ENCODE data around the gene RCN2.

The RCN2 gene

DNA sequence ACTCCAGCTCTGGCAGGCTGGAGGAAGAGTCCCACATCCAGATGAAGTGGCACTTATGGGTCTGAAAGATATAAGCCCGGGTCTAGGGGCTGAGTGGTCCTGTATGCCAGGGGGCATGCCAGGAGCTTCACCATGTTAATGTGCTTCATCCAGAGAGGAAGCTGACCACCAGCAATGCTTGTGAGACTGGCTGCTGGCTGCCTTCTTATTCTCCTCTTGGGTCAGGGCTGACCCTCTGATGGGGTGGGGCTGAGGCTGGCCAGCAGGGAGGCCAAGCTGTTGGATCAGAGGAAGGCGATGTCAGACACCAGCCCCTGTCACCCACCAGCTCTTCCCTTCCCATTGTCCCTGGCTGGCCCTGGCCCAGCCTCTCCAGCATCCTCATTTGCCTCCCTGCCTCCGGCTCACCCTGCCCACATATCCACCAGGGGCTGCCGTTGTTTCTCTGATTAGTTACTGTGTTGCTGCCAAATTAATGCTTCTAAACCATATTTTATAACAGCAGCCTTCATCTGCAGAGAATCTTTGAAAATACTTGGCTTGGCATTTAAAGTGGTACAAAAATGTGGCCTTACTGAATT lies 43.0 kb downstream of the RCN2 start:
- DNase-seq: no peak

DNA sequence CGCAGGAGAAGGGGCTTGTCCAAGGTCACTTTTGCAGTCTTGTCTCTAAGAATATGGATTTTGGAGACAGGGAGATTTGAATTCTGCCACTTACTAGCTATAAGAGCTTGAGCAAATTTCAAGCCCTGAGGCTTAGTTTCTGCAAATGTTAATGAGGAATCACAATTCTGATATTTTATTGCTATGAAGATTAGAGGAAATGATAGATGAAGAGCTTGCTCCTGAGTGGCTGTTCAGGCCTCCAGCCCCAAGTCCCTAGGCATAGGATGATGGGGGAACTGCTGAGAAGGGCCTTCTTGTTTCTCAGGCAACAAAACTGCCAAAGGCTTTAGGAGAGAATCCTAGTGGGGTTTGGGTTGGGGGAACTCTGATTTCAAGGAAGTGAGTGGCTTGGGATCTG lies 44.6 kb downstream of the RCN2 start:
- no peak for DNase-seq

DNA sequence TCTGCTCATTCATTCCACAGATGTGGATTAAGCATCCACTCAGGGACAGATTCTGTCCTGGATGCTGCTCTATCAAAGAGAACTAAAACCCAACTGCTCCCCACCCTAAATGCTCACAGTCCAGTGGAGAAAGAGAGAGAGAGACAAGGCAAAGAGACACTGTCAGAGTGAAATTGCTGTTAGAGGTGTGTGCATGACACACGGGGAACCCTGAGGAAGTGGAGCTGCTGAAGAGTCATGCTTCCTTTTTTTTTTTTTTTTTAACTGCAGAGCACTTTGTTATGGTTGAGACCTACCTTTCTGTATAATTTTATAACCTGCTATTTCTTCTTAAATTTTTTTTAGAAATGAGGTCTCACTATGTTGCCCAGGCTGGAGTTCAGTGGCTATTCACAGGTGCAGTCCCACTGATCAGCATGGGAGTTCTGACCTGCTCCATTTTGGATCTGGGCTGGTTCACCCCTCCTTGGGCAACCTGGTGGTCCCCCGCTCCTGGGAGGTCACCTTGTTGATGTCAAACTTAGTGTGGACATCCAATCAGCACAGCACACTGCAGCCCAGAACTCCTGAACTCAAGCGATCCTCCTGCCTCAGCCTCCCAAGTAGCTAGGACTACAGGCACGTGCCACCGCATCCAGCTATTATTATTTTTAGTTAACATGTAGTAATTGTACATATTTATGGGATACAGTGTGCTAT lies 45.2 kb downstream of the RCN2 start:
- no peak for DNase-seq

DNA sequence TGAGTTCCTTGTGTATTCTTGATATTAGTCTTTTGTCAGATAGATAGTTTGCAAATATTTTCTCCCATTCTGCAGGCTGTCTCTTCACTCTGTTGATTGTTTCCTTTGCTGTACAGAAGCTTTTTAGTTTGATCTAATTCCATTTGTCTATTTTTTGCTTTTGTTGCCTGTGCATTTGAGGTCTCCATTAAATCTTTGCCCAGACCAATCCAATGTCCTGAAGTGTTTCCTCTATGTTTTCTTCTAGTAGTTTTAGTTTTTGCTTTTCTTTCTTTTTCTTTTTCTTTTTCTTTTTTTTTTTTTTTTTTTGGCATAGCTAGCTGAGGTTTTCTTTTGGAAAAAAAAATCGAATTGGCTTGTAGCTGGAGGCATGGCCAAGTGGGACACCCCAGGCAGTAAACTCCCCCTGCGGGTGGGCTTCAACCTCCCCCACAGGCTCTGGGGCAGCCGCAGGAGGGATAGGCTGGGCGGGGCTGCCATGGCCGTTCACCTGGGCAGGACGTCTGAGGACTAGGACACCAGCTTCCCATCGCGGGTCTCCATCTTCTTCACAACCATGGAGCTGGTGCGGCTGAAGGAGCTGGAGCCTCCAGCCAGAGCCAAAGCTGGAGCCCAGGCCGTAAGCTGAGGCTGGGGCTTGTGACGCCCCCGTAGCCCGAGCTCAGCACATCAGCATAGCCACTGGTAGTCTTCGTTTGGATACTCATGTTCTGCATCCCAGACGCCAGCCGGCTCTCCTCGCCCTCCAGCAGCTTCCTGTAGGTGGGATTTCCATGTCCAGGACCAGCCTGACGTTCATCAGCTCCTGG lies 47.2 kb downstream of the RCN2 start:
- no peak for DNase-seq

DNA sequence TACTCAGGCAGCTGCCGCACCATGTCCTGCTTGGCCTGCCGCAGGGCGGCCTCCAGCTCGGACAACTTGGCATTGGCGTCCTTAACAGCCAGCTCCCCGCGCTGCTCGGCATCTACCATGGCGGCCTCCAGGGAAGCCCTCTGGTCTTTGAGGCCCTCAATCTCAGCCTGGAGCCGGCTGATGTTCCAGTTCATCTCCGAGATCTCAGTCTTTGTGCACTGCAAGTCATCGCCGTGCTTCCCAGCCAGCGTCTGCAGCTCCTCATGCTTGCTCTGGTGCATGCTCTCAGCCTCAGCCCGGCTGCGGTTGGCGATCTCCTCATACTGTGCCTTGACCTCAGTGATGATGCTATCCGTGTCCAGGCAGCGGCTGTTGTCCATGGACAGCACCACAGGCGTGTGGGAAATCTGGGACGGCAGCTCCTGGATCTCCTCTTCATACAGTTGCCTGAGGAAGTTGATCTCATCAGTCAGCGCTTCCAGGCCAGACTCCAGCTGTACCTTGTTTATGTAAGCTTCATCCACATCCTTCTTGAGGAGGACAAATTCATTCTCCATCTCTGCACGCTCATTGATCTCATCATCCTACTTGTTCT lies 47.9 kb downstream of the RCN2 start:
- no peak for DNase-seq

DNA sequence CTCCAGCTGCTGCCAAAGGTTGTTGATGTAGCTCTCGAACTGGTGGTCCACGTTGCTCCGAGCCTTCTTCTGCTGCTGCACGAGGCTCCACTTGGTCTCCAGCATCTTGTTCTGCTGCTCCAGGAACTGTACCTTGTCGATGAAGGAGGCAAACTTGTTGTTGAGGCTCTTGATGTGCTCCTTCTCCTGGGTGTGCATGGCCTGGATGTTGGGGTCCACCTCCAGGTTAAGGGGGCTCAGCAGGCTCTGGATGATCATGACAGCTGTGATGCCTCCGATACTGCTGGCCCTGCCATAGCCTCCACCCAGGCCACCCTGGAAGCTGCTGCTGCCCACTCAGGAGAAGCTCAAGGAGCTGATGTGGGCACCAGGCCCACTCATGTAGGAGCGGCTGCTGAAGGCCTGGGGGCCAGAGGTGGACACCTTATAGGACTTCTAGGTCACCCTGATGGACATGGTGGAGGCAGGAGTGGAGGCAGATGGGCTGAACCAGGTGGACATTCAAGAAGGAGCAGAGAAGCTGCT lies 48.5 kb downstream of the RCN2 start:
- no peak for DNase-seq

DNA sequence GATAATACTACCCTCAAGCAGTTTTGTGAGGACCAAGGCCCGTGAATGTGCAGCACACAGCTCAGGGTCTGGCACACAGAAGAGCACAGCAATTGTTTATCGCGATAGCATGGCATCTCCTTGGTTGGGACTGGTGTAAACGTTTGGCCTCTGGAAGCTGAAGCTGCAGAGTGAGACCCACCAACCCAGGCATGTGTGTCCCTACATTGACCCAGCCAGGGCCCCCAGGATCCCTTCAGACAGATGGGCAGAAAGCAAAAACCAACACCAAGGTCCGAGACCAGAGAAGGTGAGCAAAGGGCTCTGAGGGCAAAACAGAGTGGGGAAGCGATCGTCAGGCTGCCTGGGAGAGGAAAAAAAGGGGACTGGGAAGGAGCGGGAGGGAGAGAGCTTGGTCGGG lies 50.8 kb downstream of the RCN2 start:
- DNase-seq: no peak

DNA sequence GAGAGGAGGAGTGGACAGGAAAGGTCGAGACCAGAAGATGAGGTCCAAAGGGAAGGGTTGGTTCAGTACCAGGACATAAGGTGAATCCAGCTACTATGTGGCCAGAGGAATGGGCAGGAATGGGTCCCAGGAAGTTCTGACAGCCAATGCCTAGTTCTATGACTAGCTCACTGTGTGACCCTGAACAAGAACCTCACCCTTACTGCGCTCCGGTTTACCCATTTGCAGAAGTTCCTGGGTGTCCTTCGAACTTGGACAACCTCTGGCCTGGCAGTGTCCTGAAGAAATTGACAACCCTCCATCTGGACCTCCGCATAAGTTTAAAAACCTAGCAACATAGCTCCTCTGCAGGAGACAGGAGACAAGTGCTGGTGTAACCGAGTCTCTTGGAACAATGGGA lies 51.2 kb downstream of the RCN2 start:
- DNase-seq: no peak

DNA sequence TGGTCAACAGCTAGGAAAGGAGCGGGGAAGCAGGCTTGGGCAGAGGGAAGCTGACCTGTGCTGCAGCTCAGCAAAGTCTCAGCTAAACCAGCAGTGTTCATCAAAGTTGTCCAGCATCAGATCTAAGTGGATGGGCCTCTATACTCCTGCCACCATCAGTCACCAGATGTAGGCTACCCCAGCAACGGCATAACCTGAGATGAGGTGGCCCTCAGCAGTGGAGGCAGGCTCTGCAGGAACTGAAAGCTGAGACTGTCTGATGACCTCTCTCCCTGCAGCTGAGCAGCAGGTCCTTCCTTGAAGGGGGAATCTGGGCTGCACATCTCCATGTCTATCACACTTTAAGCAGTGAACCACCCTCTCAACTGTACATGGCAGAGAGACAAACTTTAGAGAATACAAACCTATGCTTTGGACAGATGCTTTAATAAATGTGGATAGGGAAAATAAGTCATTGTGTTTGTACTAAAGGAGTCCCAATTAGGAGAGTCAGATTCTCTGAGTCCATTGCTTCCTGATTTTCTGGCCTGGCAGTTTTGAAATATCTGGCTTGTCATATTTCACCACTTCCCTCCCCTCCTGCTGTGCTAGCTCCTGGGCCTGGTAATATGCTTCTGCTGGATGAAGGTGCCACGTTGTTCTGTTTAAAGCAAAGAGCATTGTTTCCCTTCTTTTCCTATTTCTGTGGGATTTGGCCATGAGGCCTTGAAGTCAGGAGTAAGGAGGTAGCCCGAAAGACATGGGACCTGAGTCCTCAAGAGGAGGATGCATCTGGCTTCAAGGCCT lies 52.2 kb downstream of the RCN2 start:
- DNase-seq: no peak

DNA sequence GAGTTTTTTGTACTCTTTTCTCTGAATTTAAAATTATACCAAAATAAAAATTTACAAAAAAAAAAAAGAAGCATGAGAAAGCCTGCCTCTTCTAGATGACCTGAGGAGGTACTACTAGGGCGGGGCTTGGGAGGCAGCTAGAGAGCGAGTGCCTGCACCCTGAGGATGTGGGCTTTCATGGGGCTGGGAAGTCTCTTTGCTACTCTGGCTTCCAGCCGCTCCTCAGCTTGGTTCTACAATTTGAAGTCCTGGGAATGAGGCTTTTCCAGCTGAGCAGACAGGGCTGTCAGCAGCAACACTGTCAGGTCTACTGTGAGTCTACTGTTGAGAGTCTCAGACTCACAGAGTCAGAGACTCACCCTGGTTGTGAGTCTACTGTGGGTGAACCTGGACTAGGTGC lies 55.2 kb downstream of the RCN2 start:
- DNase-seq: no peak

DNA sequence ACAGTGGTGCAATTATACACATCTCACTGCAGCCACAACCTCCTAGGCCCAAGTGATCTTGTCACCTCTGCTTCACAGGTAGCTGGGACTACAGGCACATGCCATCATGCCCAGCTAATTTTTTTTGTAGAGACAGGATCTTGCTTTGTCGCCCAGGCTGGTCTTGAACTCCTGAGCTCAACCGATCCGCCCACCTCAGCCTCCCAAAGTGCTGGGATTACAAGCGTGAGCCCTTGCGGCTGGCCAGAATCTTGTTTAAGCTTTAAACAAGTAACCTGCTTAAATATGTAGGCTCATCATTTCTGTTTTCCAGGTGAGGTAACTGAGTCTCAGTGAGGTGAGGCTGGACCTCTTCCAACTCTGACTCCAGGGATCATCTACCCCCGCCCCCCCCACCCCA lies 55.7 kb downstream of the RCN2 start:
- DNase-seq: no peak

DNA sequence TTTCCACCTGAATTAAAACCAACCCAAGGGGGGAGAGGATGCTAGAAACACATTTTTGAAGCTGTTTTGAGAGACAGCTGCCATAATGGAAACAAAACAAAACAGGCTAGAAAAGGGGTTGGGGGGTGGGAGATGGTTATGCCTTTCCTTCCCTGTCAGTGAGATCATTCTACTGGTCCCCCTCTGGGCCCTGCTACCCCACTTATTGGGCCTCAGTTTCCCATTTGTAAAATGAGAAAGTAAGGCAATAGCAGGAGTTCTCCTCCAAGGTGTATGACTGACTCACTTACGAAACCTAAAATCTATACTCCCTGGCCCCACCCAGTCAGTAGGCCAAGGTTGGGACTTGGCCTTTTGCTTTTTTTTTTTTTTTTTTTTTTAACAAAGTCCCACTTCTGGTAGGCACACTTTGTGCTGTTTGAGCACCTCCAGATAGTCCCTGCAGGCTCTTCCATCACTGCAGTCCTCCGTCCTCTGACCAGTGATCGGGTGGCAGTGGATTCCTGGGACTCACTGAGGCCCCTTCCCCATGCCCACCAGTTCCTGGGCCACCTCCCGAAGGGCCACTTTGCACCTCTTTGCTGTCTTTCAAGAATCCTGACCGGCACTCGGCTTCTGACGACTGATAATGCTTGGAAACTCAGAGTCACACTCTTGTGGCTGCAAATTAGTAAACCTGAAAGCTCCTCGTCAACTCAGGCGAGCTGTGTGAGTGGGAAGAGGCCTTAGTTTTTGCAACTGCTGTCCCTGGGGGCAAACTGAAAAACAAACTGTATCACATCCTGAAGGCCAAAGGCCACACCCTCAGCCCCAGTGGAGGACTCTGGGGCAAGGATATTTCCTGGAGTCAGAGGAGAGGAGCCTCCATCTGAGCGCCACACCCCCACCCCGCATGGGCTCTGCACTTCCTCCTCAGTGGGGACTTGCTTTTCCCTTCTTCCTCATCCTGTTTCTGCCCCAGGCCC lies 56.6 kb downstream of the RCN2 start:
- DNase-seq: no peak

DNA sequence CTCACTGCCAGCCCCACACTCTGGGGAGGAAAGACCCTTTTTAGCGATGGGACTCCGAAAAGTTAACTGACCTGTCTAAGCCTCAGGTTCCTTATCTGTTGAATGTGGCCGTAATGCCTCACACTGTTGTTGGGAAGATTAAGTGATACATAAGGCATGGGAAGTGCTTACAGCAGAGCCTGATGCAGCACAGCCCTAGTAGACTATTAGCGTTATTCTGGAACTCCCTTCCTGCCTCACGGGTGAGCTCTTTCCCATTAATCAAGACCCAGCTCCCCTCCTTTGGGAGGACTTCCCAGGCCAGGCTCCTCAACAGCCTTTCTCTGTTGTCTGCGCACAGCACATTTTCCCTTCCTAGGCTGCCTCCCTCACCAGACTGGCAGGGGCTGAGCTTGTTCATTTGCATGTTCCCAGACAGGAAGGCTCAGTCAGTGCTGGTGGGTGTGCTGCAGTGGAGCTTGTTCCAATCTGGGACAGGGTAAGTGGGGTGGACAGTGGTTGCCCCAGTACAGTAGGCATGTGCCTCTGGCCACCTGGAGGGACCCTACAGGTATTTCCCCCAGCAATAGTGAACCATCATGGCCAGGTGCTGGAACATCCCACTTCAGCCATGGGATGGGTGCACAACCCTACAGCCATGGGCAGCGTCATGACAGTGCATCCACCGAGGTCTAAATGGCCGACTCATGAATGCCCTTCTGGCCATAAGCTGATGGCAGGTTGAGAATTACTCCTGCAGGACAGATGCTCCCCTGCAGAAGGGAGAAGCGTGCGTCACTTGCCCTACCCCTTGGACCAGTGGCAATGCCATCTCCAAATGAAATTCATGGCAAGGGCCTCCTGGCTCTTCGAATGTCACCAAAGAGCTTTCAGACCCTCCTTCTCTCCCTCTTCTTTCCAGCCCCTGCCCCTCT lies 57.6 kb downstream of the RCN2 start:
- no peak for DNase-seq

DNA sequence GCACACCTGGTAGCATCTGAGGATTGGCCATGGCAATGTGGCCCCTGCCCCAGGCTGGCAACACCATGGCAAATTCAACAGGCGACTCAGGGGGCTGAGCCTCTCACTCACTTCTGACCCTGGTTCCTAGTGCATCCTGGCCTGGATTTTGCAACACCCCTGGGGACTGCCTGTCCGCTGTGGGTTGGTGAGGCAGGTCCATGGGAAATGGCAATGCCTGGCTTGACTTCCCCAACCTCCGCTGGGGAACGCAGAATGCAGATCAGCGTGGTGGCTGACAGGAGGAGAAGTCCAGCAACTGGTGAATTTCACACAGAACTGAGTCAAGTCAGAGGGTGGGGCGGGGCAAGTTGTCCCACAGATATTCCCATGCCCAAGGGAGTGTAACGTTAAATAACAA lies 59.5 kb downstream of the RCN2 start:
- DNase-seq: no peak

DNA sequence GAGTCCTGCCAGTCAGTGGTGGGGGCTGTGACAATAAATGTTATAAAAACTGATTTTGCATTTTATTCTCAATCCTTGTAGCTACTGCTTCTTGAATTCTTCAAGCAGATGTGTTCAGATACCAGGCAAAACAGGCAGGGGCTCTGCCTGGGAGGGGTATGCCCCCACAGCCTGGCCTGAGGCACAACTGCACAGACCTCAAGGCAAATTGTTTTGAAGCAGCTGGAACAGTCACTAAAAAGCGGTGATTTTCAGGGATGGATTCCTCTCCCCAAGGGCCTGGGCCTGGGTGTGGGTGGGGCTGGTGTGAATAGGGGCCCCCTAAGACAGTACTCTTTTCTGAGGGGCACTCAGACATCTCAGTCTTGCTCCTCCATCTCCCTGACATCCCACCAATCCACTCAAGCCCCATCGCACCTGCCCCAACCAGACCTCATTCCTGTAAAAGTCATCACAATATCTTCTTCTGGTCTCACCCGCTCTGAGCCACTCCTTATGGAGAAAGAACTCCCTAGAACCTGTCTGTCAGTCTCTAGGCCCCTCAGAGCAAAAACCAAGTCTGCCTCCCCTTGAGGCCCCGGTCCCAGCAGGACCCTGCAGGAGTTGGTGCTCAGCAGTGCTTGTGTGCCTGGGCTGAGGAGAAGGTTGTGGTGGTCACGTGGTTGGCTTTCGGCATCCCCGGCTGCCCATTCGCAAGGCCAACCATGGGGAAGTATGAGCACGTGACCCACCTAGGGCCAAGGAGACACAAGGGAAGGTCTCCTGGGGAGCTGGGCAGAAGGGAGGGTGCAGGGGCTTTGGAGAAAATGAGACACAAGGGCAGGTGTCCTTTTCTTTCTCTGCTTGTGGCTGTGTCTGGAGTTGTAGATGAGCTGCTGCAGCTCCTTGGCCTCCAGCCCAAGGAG lies 60.4 kb downstream of the RCN2 start:
- no peak for DNase-seq

DNA sequence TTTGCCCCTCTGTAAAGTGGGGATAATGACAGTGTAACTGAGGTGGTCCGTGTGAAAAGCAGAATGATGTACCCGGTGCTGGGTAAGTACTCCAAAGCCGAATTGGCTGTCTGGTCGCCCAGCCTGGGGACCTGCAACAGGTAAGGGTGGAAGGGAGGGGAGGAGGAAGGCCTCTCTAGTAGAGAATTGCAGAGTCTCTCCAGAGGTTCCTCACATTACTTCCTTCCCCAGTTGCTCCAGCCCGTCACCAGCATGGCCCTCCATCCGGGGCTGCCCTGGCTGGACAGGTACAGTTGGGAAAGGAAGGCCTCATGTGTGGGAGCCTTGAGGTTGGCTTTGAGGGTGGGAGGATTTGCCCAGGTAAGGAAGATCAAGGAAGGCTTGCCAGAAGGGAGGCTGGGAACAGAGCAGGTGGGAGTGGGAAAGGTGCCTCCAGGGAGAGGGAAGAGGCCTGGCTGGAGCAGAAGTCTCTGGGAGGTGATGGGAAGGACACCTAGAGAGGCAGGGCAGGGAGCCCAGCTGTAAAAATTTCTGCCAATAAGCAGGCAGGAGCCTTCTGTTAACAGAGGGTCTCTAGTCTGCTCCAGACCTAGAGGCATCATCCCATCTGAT lies 61.7 kb downstream of the RCN2 start:
- DNase-seq: no peak

DNA sequence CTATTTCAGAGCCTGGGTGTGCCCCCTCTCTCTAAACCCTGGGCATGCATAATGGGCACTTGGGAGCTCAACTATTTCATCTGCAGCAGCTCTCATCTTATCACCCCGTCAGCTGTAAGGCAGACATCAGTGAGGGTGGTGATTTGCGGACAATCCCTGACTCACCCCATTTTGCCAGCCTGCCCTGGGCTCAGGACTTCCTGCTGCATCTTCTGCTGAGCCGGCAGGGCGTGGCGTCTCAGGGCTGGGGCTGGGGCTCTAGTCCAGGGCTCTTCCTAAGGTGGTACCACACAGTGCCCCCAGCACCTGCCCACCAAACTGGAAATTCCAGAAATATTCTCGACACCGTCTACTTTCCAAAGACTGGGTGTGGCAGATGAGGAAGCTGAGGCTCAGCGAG lies 62.5 kb downstream of the RCN2 start:
- no peak for DNase-seq

DNA sequence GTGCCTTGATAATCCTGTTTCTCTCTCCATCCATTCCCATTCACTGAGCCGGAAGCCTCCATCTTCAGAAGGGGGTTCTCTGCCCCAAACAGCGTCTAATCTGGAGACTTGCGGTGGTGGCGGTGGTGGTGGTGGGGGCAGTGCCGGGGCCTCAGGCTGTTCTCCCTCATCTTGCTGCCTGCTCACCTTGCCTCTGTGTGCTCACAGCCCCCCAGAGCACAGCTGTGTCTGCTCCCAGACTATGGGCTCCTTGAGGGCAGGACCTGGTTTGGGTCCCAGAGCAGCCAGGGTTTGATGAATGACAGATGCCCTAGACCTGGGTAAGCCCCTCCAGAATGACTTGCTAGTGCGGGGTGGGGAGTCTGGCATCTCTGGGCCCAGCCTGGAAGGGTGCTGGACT lies 62.9 kb downstream of the RCN2 start:
- no peak for DNase-seq

All from left hindlimb (tissue), 1 donor.